Smooth muscle cell (in vitro differentiated cells): ENCODE data around the gene SLC3A2. TPM values are rescaled to one million over a fixed set of nuclear protein-coding genes. Genes with fewer than 3 reads are reported as not detected.

Source experiments
- DNase-seq: peaks from one replicate; lab custom pipeline; 2025; ENCODE audit not compliant: unreplicated experiment; lab: John Stamatoyannopoulos, UW
- H2AFZ ChIP-seq: fragments of 200-600 bp; sonication (generic); 2 replicates; pipeline ENCODE4 v1.6.0; 2016; ENCODE audit warnings: antibody characterized with exemption, low read depth, mild to moderate bottlenecking
- H3F3A ChIP-seq: fragments of 200-600 bp; sonication (generic); 2 replicates; pipeline ENCODE4 v1.6.0; 2017; ENCODE audit warnings: antibody characterized with exemption, low read depth
- H3K27ac ChIP-seq: fragments of 200-600 bp; sonication (generic); 2 replicates; pipeline ENCODE4 v1.5.1; 2016; ENCODE audit warnings: low read depth, mild to moderate bottlenecking
- H3K27me3 ChIP-seq: fragments of 200-600 bp; sonication (generic); 2 replicates; pipeline ENCODE4 v1.6.1; 2016; ENCODE audit warnings: low read depth, mild to moderate bottlenecking
- H3K36me3 ChIP-seq: fragments of 200-600 bp; sonication (generic); 2 replicates; pipeline ENCODE4 v1.5.1; 2016; ENCODE audit warnings: low read depth
- H3K4me1 ChIP-seq: fragments of 200-600 bp; sonication (generic); 2 replicates; pipeline ENCODE4 v1.5.1; 2016; ENCODE audit warnings: low read depth
- H3K4me2 ChIP-seq: fragments of 200-600 bp; sonication (generic); 2 replicates; pipeline ENCODE4 v1.6.0; 2016; ENCODE audit warnings: mild to moderate bottlenecking
- H3K4me3 ChIP-seq: fragments of 200-600 bp; sonication (generic); 2 replicates; pipeline ENCODE4 v1.5.1; 2016; ENCODE audit warnings: mild to moderate bottlenecking
- H3K79me2 ChIP-seq: fragments of 200-600 bp; sonication (generic); 2 replicates; pipeline ENCODE4 v1.6.0; 2016; ENCODE audit warnings: low read depth, mild to moderate bottlenecking
- H3K9ac ChIP-seq: fragments of 200-600 bp; sonication (generic); 2 replicates; pipeline ENCODE4 v1.6.0; 2016; ENCODE audit warnings: low read depth
- H3K9me3 ChIP-seq: fragments of 200-600 bp; sonication (generic); replicated peaks from 2 replicates; pipeline ENCODE4 v1.5.1; 2016; ENCODE audit warnings: low read depth
- H4K20me1 ChIP-seq: fragments of 200-600 bp; sonication (generic); 2 replicates; pipeline ENCODE4 v1.6.0; 2016; ENCODE audit warnings: low read depth
- CTCF ChIP-seq: fragments of 200-600 bp; sonication (generic); IDR thresholded peaks from 2 replicates; pipeline ENCODE4 v1.5.1; 2017; ENCODE audit warnings: borderline replicate concordance, mild to moderate bottlenecking, antibody characterized with exemption; ENCODE audit not compliant: insufficient read depth, poor library complexity, severe bottlenecking
- WGBS: methylation state at CpG from one replicate; pipeline ENCODE4 v1.1.7; 2016; ENCODE audit warnings: low lambda C conversion rate; 5-methylcytosine and 5-hydroxymethylcytosine counted together
- polyA plus RNA-seq: library from polyadenylated mRNA; unstranded; fragments of >200 nt; fragmentation: Nextera tagmentation; extraction: Ambion mirVana; gene quantifications from 2 replicates; pipeline ENCODE4 v1.2.1, GENCODE V29; 2016
- total RNA-seq: library from RNA; depleted of rRNA; stranded (reverse); fragments of >200 nt; gene quantifications from 2 replicates; pipeline ENCODE4 v1.2.3, GENCODE V29; 2014

The SLC3A2 gene
- total and polyA plus RNA-seq, 2 experiments from 2014 or later = 179 to 181 TPM

- DNase-seq = no peak
- H3K27me3 ChIP-seq = no peaks in the 10 kb centered on the region
- peaks cover 25% of the 10 kb centered on the region for H3F3A ChIP-seq
- H3K4me2 ChIP-seq = no peak overlapping the region
- H3K9me3 ChIP-seq = no peaks in the 10 kb centered on the region
- no peak overlapping the region for H3K9ac ChIP-seq
- no peak overlapping the region for H2AFZ ChIP-seq
- no peak overlapping the region for H3K4me3 ChIP-seq
- WGBS = 84% methylated on average over 10 of the region's 10 CpGs
- H3K4me1 ChIP-seq = no peaks in the 10 kb centered on the region
- H4K20me1 ChIP-seq = peaks cover 27% of the 10 kb centered on the region
- H3K27ac ChIP-seq = no peak overlapping the region
- TF ChIP-seq CTCF = no peak
- no peaks in the 10 kb centered on the region for H3K36me3 ChIP-seq
- H3K79me2 ChIP-seq = peaks cover under 1% of the 10 kb centered on the region
Observed at GRCh38 chr11:62892077-62892922, 11.6 kb downstream of the SLC3A2 start.

- H3K9me3 ChIP-seq = no peaks in the 10 kb centered on the region
- DNase-seq = no peak
- H3K27ac ChIP-seq = no peak overlapping the region
- H3K79me2 ChIP-seq = no peaks in the 10 kb centered on the region
- H2AFZ ChIP-seq = no peak overlapping the region
- 89% methylated on average over 6 of the region's 6 CpGs for WGBS
- no peak overlapping the region for H3K4me3 ChIP-seq
- H3K36me3 ChIP-seq = no peaks in the 10 kb centered on the region
- no peaks in the 10 kb centered on the region for H3F3A ChIP-seq
- TF ChIP-seq CTCF = no peak
- no peaks in the 10 kb centered on the region for H4K20me1 ChIP-seq
- no peak overlapping the region for H3K4me2 ChIP-seq
- H3K4me1 ChIP-seq = no peaks in the 10 kb centered on the region
- H3K9ac ChIP-seq = no peak overlapping the region
- no peaks in the 10 kb centered on the region for H3K27me3 ChIP-seq
Observed at GRCh38 chr11:62895501-62895900, 14.8 kb downstream of the SLC3A2 start.

GRCh38 chr11:62896049-62896448, 15.4 kb downstream of the SLC3A2 start:
- no peaks in the 10 kb centered on the region for H4K20me1 ChIP-seq
- no peaks in the 10 kb centered on the region for H3F3A ChIP-seq
- H3K4me1 ChIP-seq = no peaks in the 10 kb centered on the region
- H3K9ac ChIP-seq = no peak overlapping the region
- H2AFZ ChIP-seq = no peak overlapping the region
- no peaks in the 10 kb centered on the region for H3K36me3 ChIP-seq
- H3K79me2 ChIP-seq = no peaks in the 10 kb centered on the region
- no peaks in the 10 kb centered on the region for H3K27me3 ChIP-seq
- no peak for TF ChIP-seq CTCF
- H3K9me3 ChIP-seq = no peaks in the 10 kb centered on the region
- no peak for DNase-seq
- no peak overlapping the region for H3K4me3 ChIP-seq
- no peak overlapping the region for H3K27ac ChIP-seq
- WGBS = 78% methylated on average over 7 of the region's 10 CpGs
- no peak overlapping the region for H3K4me2 ChIP-seq

- H3K9me3 ChIP-seq = no peaks in the 10 kb centered on the region
- 38% methylated on average over 2 of the region's 2 CpGs for WGBS
- no peak overlapping the region for H3K4me2 ChIP-seq
- H2AFZ ChIP-seq = no peak overlapping the region
- H3K4me1 ChIP-seq = no peaks in the 10 kb centered on the region
- no peak overlapping the region for H3K27ac ChIP-seq
- no peak overlapping the region for H3K4me3 ChIP-seq
- H4K20me1 ChIP-seq = no peaks in the 10 kb centered on the region
- DNase-seq = no peak
- H3K27me3 ChIP-seq = no peaks in the 10 kb centered on the region
- TF ChIP-seq CTCF = no peak
- no peaks in the 10 kb centered on the region for H3F3A ChIP-seq
- H3K9ac ChIP-seq = no peak overlapping the region
- no peaks in the 10 kb centered on the region for H3K79me2 ChIP-seq
- no peaks in the 10 kb centered on the region for H3K36me3 ChIP-seq
Observed at GRCh38 chr11:62897311-62897710, 16.6 kb downstream of the SLC3A2 start.
